ENCODE results near the gene MAP4K3. TPM values are rescaled to one million over a fixed set of nuclear protein-coding genes. Genes with fewer than 3 reads are reported as not detected.

Gene MAP4K3
- total RNA-seq, 1 donor from 2014 or later: 18.3 TPM

- TF ChIP-seq CTCF (conservative IDR thresholded peaks at IDR 0.05; ENCODE audit: low read depth, low read length): no peak
- no peak overlapping the region for H3K4me3 ChIP-seq (ENCODE audit: low read depth, low read length)
- DNase-seq (ENCODE audit: low read depth): no peak
Measured at GRCh38 chr2:39403311-39403710, 33.8 kb downstream of the MAP4K3 start.

GRCh38 chr2:39401319-39401718 lies 35.8 kb downstream of the MAP4K3 start:
- H3K4me3 ChIP-seq (ENCODE audit: low read depth, low read length): no peak overlapping the region
- DNase-seq (ENCODE audit: low read depth): no peak
- TF ChIP-seq CTCF (conservative IDR thresholded peaks at IDR 0.05; ENCODE audit: low read depth, low read length): no peak

GRCh38 chr2:39399570-39399969 lies 37.5 kb downstream of the MAP4K3 start:
- no peak overlapping the region for H3K4me3 ChIP-seq (ENCODE audit: low read depth, low read length)

GRCh38 chr2:39395313-39395712 lies 41.8 kb downstream of the MAP4K3 start:
- DNase-seq (ENCODE audit: low read depth): no peak
- no peak for TF ChIP-seq CTCF (conservative IDR thresholded peaks at IDR 0.05; ENCODE audit: low read depth, low read length)
- no peak overlapping the region for H3K4me3 ChIP-seq (ENCODE audit: low read depth, low read length)

More at GRCh38 chr2:39399570-39399969, 37.5 kb downstream of the MAP4K3 start:
- no peak for DNase-seq (ENCODE audit: low read depth)
- no peak for TF ChIP-seq CTCF (conservative IDR thresholded peaks at IDR 0.05; ENCODE audit: low read depth, low read length)

GRCh38 chr2:39394516-39394961 lies 42.5 kb downstream of the MAP4K3 start:
- DNase-seq (ENCODE audit: low read depth): no peak
- no peak for TF ChIP-seq CTCF (conservative IDR thresholded peaks at IDR 0.05; ENCODE audit: low read depth, low read length)
- no peak overlapping the region for H3K4me3 ChIP-seq (ENCODE audit: low read depth, low read length)

- no peak overlapping the region for H3K4me3 ChIP-seq (ENCODE audit: low read depth, low read length)
- TF ChIP-seq CTCF (conservative IDR thresholded peaks at IDR 0.05; ENCODE audit: low read depth, low read length): no peak
- DNase-seq (ENCODE audit: low read depth): no peak
Measured at GRCh38 chr2:39392672-39393071, 44.4 kb downstream of the MAP4K3 start.

GRCh38 chr2:39390216-39390615 lies 46.9 kb downstream of the MAP4K3 start:
- DNase-seq (ENCODE audit: low read depth): no peak
- H3K4me3 ChIP-seq (ENCODE audit: low read depth, low read length): no peak overlapping the region
- TF ChIP-seq CTCF (conservative IDR thresholded peaks at IDR 0.05; ENCODE audit: low read depth, low read length): no peak
